Activated CD4-positive, alpha-beta T cell treated with anti-CD3 and anti-CD28 coated beads for 36 hours (primary cell): ENCODE measurements around the gene HID1. TPM values are rescaled to one million over a fixed set of nuclear protein-coding genes. Genes with fewer than 3 reads are reported as not detected.

Source experiments
- ATAC-seq: fragments of 200-7000 bp; cut with Tn5 transposase; one replicate; pipeline ENCODE4 v1.10.0; 2021; ENCODE audit warnings: mild to moderate bottlenecking, moderate library complexity
- CTCF ChIA-PET: fragments of 350-600 bp; sonication (Branson Sonifier 250); formaldehyde crosslinking; loops from one replicate; lab custom pipeline; 2021; ENCODE audit warnings: antibody characterized with exemption; lab: Charles Lee
- POLR2A ChIA-PET: fragments of 350-600 bp; sonication (Branson Sonifier 250); formaldehyde crosslinking; loops from one replicate; lab custom pipeline; 2021; ENCODE audit warnings: antibody characterized with exemption, inconsistent platforms; lab: Charles Lee
- DNase-seq: peaks from one replicate; pipeline ENCODE4 v3.0.0-alpha.2; 2020
- H3K27ac Mint-ChIP-seq: one replicate; pipeline ENCODE4 v1.8.0; 2021; ENCODE audit warnings: mixed read lengths
- H3K27me3 Mint-ChIP-seq: one replicate; pipeline ENCODE4 v1.8.0; 2021; ENCODE audit warnings: mixed read lengths
- H3K36me3 Mint-ChIP-seq: one replicate; pipeline ENCODE4 v1.8.0; 2021; ENCODE audit warnings: low read depth, mixed read lengths
- H3K4me1 Mint-ChIP-seq: one replicate; pipeline ENCODE4 v1.8.0; 2021; ENCODE audit warnings: mixed read lengths
- H3K4me3 Mint-ChIP-seq: one replicate; pipeline ENCODE4 v1.8.0; 2021; ENCODE audit warnings: mild to moderate bottlenecking, moderate library complexity, mixed read lengths
- H3K9me3 Mint-ChIP-seq: one replicate; pipeline ENCODE4 v1.8.0; 2021; ENCODE audit warnings: low read depth, mixed read lengths
- intact Hi-C, 2 experiments: fragments of 100-400 bp; cut with DNase I in 1 of 2; cut with micrococcal nuclease in 1 of 2; formaldehyde crosslinking; loops; one replicate each; pipeline versions ENCODE4 v1.14.2 to v1.15.1; 2022 to 2024; cut with DNase I, micrococcal nuclease
- total RNA-seq, 2 experiments: library from RNA; stranded (reverse); gene quantifications; one replicate each; pipeline ENCODE4 v1.2.3, GENCODE V29; 2021

Gene HID1
- total RNA-seq, 2 experiments from 2014 or later = 1.6 TPM

- peaks cover 2% of the 10 kb centered on the region for H3K4me1 Mint-ChIP-seq
- H3K4me3 Mint-ChIP-seq = no peak overlapping the region
- ChIA-PET POLR2A (no interaction called here), CTCF (interaction anchor here (2.0 to 2.2 kb wide), 2 partner anchors 11 to 14 kb away, joined by 9 to 13 read pairs; no protein-coding TSS in a partner anchor)
- no peak for ATAC-seq
- no peak for DNase-seq
- H3K27me3 Mint-ChIP-seq = peaks cover 7% of the 10 kb centered on the region
- no peaks in the 10 kb centered on the region for H3K9me3 Mint-ChIP-seq
- intact Hi-C loops = no loop called here
- H3K36me3 Mint-ChIP-seq = no peaks in the 10 kb centered on the region
- no peak overlapping the region for H3K27ac Mint-ChIP-seq
Measured at GRCh38 chr17:74947041-74947754, 25.4 kb downstream of the HID1 start.

- DNase-seq = no peak
- Mint-ChIP-seq H3K36me3 (no peaks in the 10 kb centered on the region), H3K27me3 (peaks cover 10% of the 10 kb centered on the region), H3K27ac (no peak overlapping the region), H3K9me3 (no peaks in the 10 kb centered on the region), H3K4me3 (no peak overlapping the region), H3K4me1 (peaks cover 2% of the 10 kb centered on the region)
- POLR2A ChIA-PET = no interaction called here
- CTCF ChIA-PET = interaction anchor here (2.0 to 2.2 kb wide), 2 partner anchors 12 to 15 kb away, joined by 9 to 13 read pairs; no protein-coding TSS in a partner anchor
- intact Hi-C loops = no loop called here
- no peak for ATAC-seq
Measured at GRCh38 chr17:74946641-74947040, 25.9 kb downstream of the HID1 start.

GRCh38 chr17:74945543-74945942 is 27.0 kb downstream of the HID1 start:
- H3K36me3 Mint-ChIP-seq = no peaks in the 10 kb centered on the region
- no peak overlapping the region for H3K4me3 Mint-ChIP-seq
- peaks cover 14% of the 10 kb centered on the region for H3K27me3 Mint-ChIP-seq
- no peak overlapping the region for H3K27ac Mint-ChIP-seq
- POLR2A ChIA-PET = no interaction called here
- DNase-seq (no peak), ATAC-seq (no peak)
- peaks cover 2% of the 10 kb centered on the region for H3K4me1 Mint-ChIP-seq
- intact Hi-C loops = no loop called here
- CTCF ChIA-PET = interaction anchor here (0.6 to 2.0 kb wide), 3 partner anchors 13 to 162 kb away, joined by 3 to 13 read pairs (median 5); no protein-coding TSS in a partner anchor
- no peaks in the 10 kb centered on the region for H3K9me3 Mint-ChIP-seq

- H3K4me1 Mint-ChIP-seq = peaks cover 2% of the 10 kb centered on the region
- POLR2A ChIA-PET = no interaction called here
- intact Hi-C loops = no loop called here
- H3K27ac Mint-ChIP-seq = no peak overlapping the region
- H3K36me3 Mint-ChIP-seq = no peaks in the 10 kb centered on the region
- no peaks in the 10 kb centered on the region for H3K9me3 Mint-ChIP-seq
- ATAC-seq = no peak
- H3K27me3 Mint-ChIP-seq = peaks cover 19% of the 10 kb centered on the region
- DNase-seq = no peak
- CTCF ChIA-PET = no interaction called here
- H3K4me3 Mint-ChIP-seq = no peak overlapping the region
Measured at GRCh38 chr17:74943808-74944522, 28.6 kb downstream of the HID1 start.

- POLR2A ChIA-PET = no interaction called here
- Mint-ChIP-seq H3K27ac (no peak overlapping the region), H3K36me3 (no peaks in the 10 kb centered on the region), H3K4me3 (no peak overlapping the region), H3K27me3 (peaks cover 36% of the 10 kb centered on the region), H3K9me3 (no peaks in the 10 kb centered on the region), H3K4me1 (peaks cover 2% of the 10 kb centered on the region)
- DNase-seq = no peak
- CTCF ChIA-PET = no interaction called here
- no peak for ATAC-seq
- intact Hi-C loops = no loop called here
Measured at GRCh38 chr17:74941128-74941725, 31.3 kb downstream of the HID1 start.

- Mint-ChIP-seq H3K4me1 (no peaks in the 10 kb centered on the region), H3K9me3 (no peaks in the 10 kb centered on the region), H3K27ac (no peak overlapping the region), H3K36me3 (no peaks in the 10 kb centered on the region), H3K4me3 (no peak overlapping the region), H3K27me3 (peaks cover 37% of the 10 kb centered on the region)
- intact Hi-C loops = no loop called here
- no peak for ATAC-seq
- POLR2A ChIA-PET = no interaction called here
- no peak for DNase-seq
- CTCF ChIA-PET = interaction anchor here (0.6 to 2.7 kb wide), 4 partner anchors 16 to 59 kb away, joined by 4 to 9 read pairs (median 6); partner anchors contain the start of gene OTOP2
Measured at GRCh38 chr17:74939534-74939933, 33.0 kb downstream of the HID1 start.

GRCh38 chr17:74938194-74938950 is 34.2 kb downstream of the HID1 start:
- intact Hi-C loops = no loop called here
- H3K4me3 Mint-ChIP-seq = no peak overlapping the region
- H3K27me3 Mint-ChIP-seq = peaks cover 40% of the 10 kb centered on the region
- DNase-seq (no peak), ATAC-seq (no peak)
- no peaks in the 10 kb centered on the region for H3K36me3 Mint-ChIP-seq
- no peaks in the 10 kb centered on the region for H3K4me1 Mint-ChIP-seq
- no peak overlapping the region for H3K27ac Mint-ChIP-seq
- POLR2A ChIA-PET = no interaction called here
- no peaks in the 10 kb centered on the region for H3K9me3 Mint-ChIP-seq
- CTCF ChIA-PET = interaction anchor here (0.6 to 2.7 kb wide), 6 partner anchors 14 to 1618 kb away, joined by 3 to 9 read pairs (median 5); partner anchors contain the start of gene OTOP2

- ATAC-seq (no peak), DNase-seq (no peak)
- Mint-ChIP-seq H3K27me3 (peaks cover 43% of the 10 kb centered on the region), H3K4me3 (no peak overlapping the region), H3K36me3 (no peaks in the 10 kb centered on the region), H3K27ac (no peak overlapping the region), H3K9me3 (no peaks in the 10 kb centered on the region), H3K4me1 (no peaks in the 10 kb centered on the region)
- intact Hi-C loops = no loop called here
- ChIA-PET POLR2A (no interaction called here), CTCF (interaction anchor here (0.6 to 2.7 kb wide), 3 partner anchors 24 to 1617 kb away, joined by 3 to 9 read pairs (median 5); no protein-coding TSS in a partner anchor)
Measured at GRCh38 chr17:74937064-74938051, 35.2 kb downstream of the HID1 start.

- POLR2A ChIA-PET = no interaction called here
- CTCF ChIA-PET = no interaction called here
- intact Hi-C loops = no loop called here
- H3K4me3 Mint-ChIP-seq = no peak overlapping the region
- ATAC-seq (no peak), DNase-seq (no peak)
- no peak overlapping the region for H3K27ac Mint-ChIP-seq
- no peaks in the 10 kb centered on the region for H3K36me3 Mint-ChIP-seq
- peaks cover 41% of the 10 kb centered on the region for H3K27me3 Mint-ChIP-seq
- H3K4me1 Mint-ChIP-seq = no peaks in the 10 kb centered on the region
- H3K9me3 Mint-ChIP-seq = no peaks in the 10 kb centered on the region
Measured at GRCh38 chr17:74936470-74936799, 36.1 kb downstream of the HID1 start.

GRCh38 chr17:74935585-74936469 is 36.7 kb downstream of the HID1 start, which contains the start of gene OTOP3:
Gene OTOP3, plus strand, starts transcription at chr17:74935898. Its CDS starts 24 bp downstream, at chr17:74935922.
- Mint-ChIP-seq H3K27me3 (peaks cover 43% of the 10 kb centered on the region), H3K4me1 (no peaks in the 10 kb centered on the region), H3K36me3 (no peaks in the 10 kb centered on the region), H3K27ac (no peak within 1 kb of the TSS), H3K4me3 (no peak within 1 kb of the TSS), H3K9me3 (no peaks in the 10 kb centered on the region)
- DNase-seq = no peak
- POLR2A ChIA-PET = no interaction called here
- ATAC-seq = no peak
- intact Hi-C loops = no loop called here
- CTCF ChIA-PET = interaction anchor here (1.2 kb wide), 1 partner anchor 38 kb away, joined by 3 read pairs; no protein-coding TSS in a partner anchor
